Body of pancreas (tissue), 4 donors: Measurements from ENCODE around the gene SLBP. TPM values are rescaled to one million over a fixed set of nuclear protein-coding genes. Genes with fewer than 3 reads are reported as not detected.

Experiments
- ATAC-seq: fragments of 150-250 bp; one replicate; pipeline ENCODE4 v1.9.1; 2016
- DNase-seq, 4 donors: peaks; one replicate each; pipeline ENCODE4 v3.0.0-alpha.2; 2019
- H3K27ac ChIP-seq, 4 donors: fragments of 200-600 bp; sonication (generic); 1 replicate in 3 of 4; 2 replicates in 1 of 4; pipeline versions ENCODE4 v1.5.1 to v1.6.1; 2016 to 2019; ENCODE audit warnings: mild to moderate bottlenecking in 1 of 4, mixed read lengths in 1 of 4, moderate library complexity in 1 of 4
- H3K27me3 ChIP-seq, 2 donors: fragments of 200-600 bp; sonication (generic); one replicate each; pipeline ENCODE4 v1.6.0; 2016; ENCODE audit warnings: mild to moderate bottlenecking in 1 of 2
- H3K36me3 ChIP-seq, 2 donors: fragments of 200-600 bp; sonication (generic); replicated peaks in 1 of 2; 2 replicates each; pipeline ENCODE4 v1.5.1; 2016; ENCODE audit warnings: low read depth in 2 of 2; ENCODE audit not compliant: insufficient read depth in 1 of 2
- H3K4me1 ChIP-seq: fragments of 200-600 bp; sonication (generic); one replicate; pipeline ENCODE4 v1.6.0; 2016
- H3K4me3 ChIP-seq, 2 donors: fragments of 200-600 bp; sonication (generic); 1 replicate in 1 of 2; 2 replicates in 1 of 2; pipeline ENCODE4 v1.5.1; 2016 to 2019
- H3K9me3 ChIP-seq, 3 donors: fragments of 200-600 bp; sonication (generic); 1 replicate in 2 of 3; 2 replicates in 1 of 3; pipeline ENCODE4 v1.5.1; 2016
- CTCF ChIP-seq, 7 experiments: fragments of 450-650 bp in 4 of 7; fragments of 200-600 bp in 3 of 7; sonication (generic) in 3 of 7; IDR thresholded peaks; one replicate each; pipeline ENCODE4 v1.5.1; 2016 to 2019; ENCODE audit warnings: antibody characterized with exemption in 7 of 7
- POLR2A ChIP-seq, 3 donors: fragments of 450-650 bp; IDR thresholded peaks; one replicate each; pipeline ENCODE4 v1.6.1; 2016; ENCODE audit warnings: antibody characterized with exemption in 3 of 3, mild to moderate bottlenecking in 2 of 3
- WGBS, 2 donors: methylation state at CpG; one replicate each; pipeline ENCODE4 v1.1.5; 2017; 5-methylcytosine and 5-hydroxymethylcytosine counted together
- intact Hi-C: fragments of 100-400 bp; cut with DNase I; formaldehyde crosslinking; loops from one replicate; pipeline ENCODE4 v1.15.1; 2023
- total RNA-seq, 2 donors: library from RNA; depleted of rRNA; stranded (reverse); fragments of >200 nt; gene quantifications; one replicate each; pipeline ENCODE4 v1.1.0, GENCODE V29; 2016

SLBP gene
- total RNA-seq, 2 donors from 2014 or later, result 23.7 to 26.2 TPM

GRCh38 chr4:1656132-1656531 is 56.0 kb downstream of the SLBP start:
- 79 to 86% methylated on average over 1 to 4 of the region's 5 CpGs for WGBS, 2 donors
- Histone ChIP-seq H3K27me3 (no peaks in the 10 kb centered on the region), H3K9me3 (no peaks in the 10 kb centered on the region), H3K4me1 (no peaks in the 10 kb centered on the region), H3K36me3 (no peaks in the 10 kb centered on the region), H3K27ac (no peak overlapping the region), H3K4me3 (no peak overlapping the region)
- ATAC-seq (no peak), DNase-seq (no peak)
- TF ChIP-seq POLR2A (IDR thresholded peaks at IDR 0.05) (no peak), CTCF (IDR thresholded peaks at IDR 0.05) (no peak)
- intact Hi-C loops, result no loop called here

- 83 to 90% methylated on average over 13 to 15 of the region's 18 CpGs for WGBS, 2 donors
- no peaks in the 10 kb centered on the region for H3K4me1 ChIP-seq
- H3K4me3 ChIP-seq, result no peak overlapping the region
- intact Hi-C loops, result no loop called here
- H3K36me3 ChIP-seq, result no peaks in the 10 kb centered on the region
- no peaks in the 10 kb centered on the region for H3K27me3 ChIP-seq
- no peaks in the 10 kb centered on the region for H3K9me3 ChIP-seq
- DNase-seq (no peak), ATAC-seq (no peak)
- TF ChIP-seq POLR2A (IDR thresholded peaks at IDR 0.05) (no peak), CTCF (IDR thresholded peaks at IDR 0.05) (no peak)
- no peak overlapping the region for H3K27ac ChIP-seq
Observed at GRCh38 chr4:1655676-1656075, 56.4 kb downstream of the SLBP start.

GRCh38 chr4:1655081-1655480 is 57.0 kb downstream of the SLBP start:
- WGBS, 2 donors, result 96 to 97% methylated on average over 22 to 24 of the region's 47 CpGs
- TF ChIP-seq POLR2A (IDR thresholded peaks at IDR 0.05) (no peak), CTCF (IDR thresholded peaks at IDR 0.05) (no peak)
- Histone ChIP-seq H3K27ac (no peak overlapping the region), H3K27me3 (no peaks in the 10 kb centered on the region), H3K4me3 (no peak overlapping the region), H3K4me1 (no peaks in the 10 kb centered on the region), H3K36me3 (no peaks in the 10 kb centered on the region), H3K9me3 (no peaks in the 10 kb centered on the region)
- DNase-seq (no peak), ATAC-seq (no peak)
- intact Hi-C loops, result no loop called here

- no peaks in the 10 kb centered on the region for H3K36me3 ChIP-seq
- no peak overlapping the region for H3K4me3 ChIP-seq
- H3K4me1 ChIP-seq, result no peaks in the 10 kb centered on the region
- H3K27ac ChIP-seq, result no peak overlapping the region
- intact Hi-C loops, result no loop called here
- ATAC-seq (no peak), DNase-seq (no peak)
- TF ChIP-seq CTCF (IDR thresholded peaks at IDR 0.05) (no peak), POLR2A (IDR thresholded peaks at IDR 0.05) (no peak)
- no peaks in the 10 kb centered on the region for H3K9me3 ChIP-seq
- H3K27me3 ChIP-seq, result no peaks in the 10 kb centered on the region
- 88 to 91% methylated on average over 12 to 20 of the region's 23 CpGs for WGBS, 2 donors
Observed at GRCh38 chr4:1654216-1654955, 57.7 kb downstream of the SLBP start.

GRCh38 chr4:1653776-1654175 is 58.3 kb downstream of the SLBP start:
- TF ChIP-seq POLR2A (IDR thresholded peaks at IDR 0.05) (no peak), CTCF (IDR thresholded peaks at IDR 0.05) (no peak)
- intact Hi-C loops, result no loop called here
- no peaks in the 10 kb centered on the region for H3K9me3 ChIP-seq
- no peak overlapping the region for H3K4me3 ChIP-seq
- no peak overlapping the region for H3K27ac ChIP-seq
- H3K4me1 ChIP-seq, result no peaks in the 10 kb centered on the region
- ATAC-seq (no peak), DNase-seq (no peak)
- H3K36me3 ChIP-seq, result no peaks in the 10 kb centered on the region
- no peaks in the 10 kb centered on the region for H3K27me3 ChIP-seq
- WGBS, 2 donors, result 92 to 93% methylated on average over 3 to 10 of the region's 10 CpGs
